ENCODE measurements around the gene MAP4K2. TPM values are rescaled to one million over a fixed set of nuclear protein-coding genes. Genes with fewer than 3 reads are reported as not detected.

MAP4K2 gene
- total RNA-seq, 2 donors from 2014 or later: 23.3 to 39.1 TPM

- DNase-seq (ENCODE audit: low spot score) (no peak), ATAC-seq (ENCODE audit: insufficient number of reproducible peaks, low FRiP score, low read depth) (no peak)
- TF ChIP-seq CTCF (IDR thresholded peaks at IDR 0.05): no peak
- no peaks in the 10 kb centered on the region for H3K27me3 ChIP-seq (replicated peaks; ENCODE audit: insufficient read depth)
- no peak overlapping the region for H3K27ac ChIP-seq
- H3K4me1 ChIP-seq (ENCODE audit: control insufficient read depth in 1 of 2, low read depth in 2 of 2): peaks cover 2 to 5% of the 10 kb centered on the region in 2 donors
- no peak overlapping the region for H3K4me3 ChIP-seq
- H3K9me3 ChIP-seq: no peaks in the 10 kb centered on the region
- no peaks in the 10 kb centered on the region for H3K36me3 ChIP-seq
Measured at GRCh38 chr11:64796757-64797541, 6.1 kb downstream of the MAP4K2 start.

GRCh38 chr11:64796047-64796756 lies 6.8 kb downstream of the MAP4K2 start:
- H3K27me3 ChIP-seq (replicated peaks; ENCODE audit: insufficient read depth): no peaks in the 10 kb centered on the region
- H3K4me1 ChIP-seq (ENCODE audit: control insufficient read depth in 1 of 2, low read depth in 2 of 2): no peaks in the 10 kb centered on the region
- no peak overlapping the region for H3K27ac ChIP-seq
- ATAC-seq (ENCODE audit: insufficient number of reproducible peaks, low FRiP score, low read depth): no peak
- TF ChIP-seq CTCF (IDR thresholded peaks at IDR 0.05): no peak
- H3K9me3 ChIP-seq: no peaks in the 10 kb centered on the region
- H3K36me3 ChIP-seq: no peaks in the 10 kb centered on the region
- DNase-seq (ENCODE audit: low spot score): no peak
- H3K4me3 ChIP-seq: no peak overlapping the region

GRCh38 chr11:64794526-64794925 lies 8.5 kb downstream of the MAP4K2 start:
- ATAC-seq (ENCODE audit: insufficient number of reproducible peaks, low FRiP score, low read depth): no peak
- H3K27ac ChIP-seq: no peak overlapping the region
- H3K27me3 ChIP-seq (replicated peaks; ENCODE audit: insufficient read depth): no peaks in the 10 kb centered on the region
- DNase-seq (ENCODE audit: low spot score): no peak
- H3K9me3 ChIP-seq: no peaks in the 10 kb centered on the region
- no peak for TF ChIP-seq CTCF (IDR thresholded peaks at IDR 0.05)
- peaks cover 2% of the 10 kb centered on the region for H3K36me3 ChIP-seq
- H3K4me1 ChIP-seq (ENCODE audit: control insufficient read depth in 1 of 2, low read depth in 2 of 2): no peaks in the 10 kb centered on the region
- H3K4me3 ChIP-seq: no peak overlapping the region

GRCh38 chr11:64793271-64794160 lies 9.5 kb downstream of the MAP4K2 start:
- Histone ChIP-seq H3K4me1 (ENCODE audit: control insufficient read depth in 1 of 2, low read depth in 2 of 2) (no peaks in the 10 kb centered on the region), H3K27ac (no peak overlapping the region), H3K9me3 (no peaks in the 10 kb centered on the region), H3K4me3 (no peak overlapping the region), H3K36me3 (peaks cover 2% of the 10 kb centered on the region), H3K27me3 (replicated peaks; ENCODE audit: insufficient read depth) (no peaks in the 10 kb centered on the region)
- DNase-seq (ENCODE audit: low spot score) (no peak), ATAC-seq (ENCODE audit: insufficient number of reproducible peaks, low FRiP score, low read depth) (no peak)
- TF ChIP-seq CTCF (IDR thresholded peaks at IDR 0.05): no peak

- DNase-seq (ENCODE audit: low spot score) (no peak), ATAC-seq (ENCODE audit: insufficient number of reproducible peaks, low FRiP score, low read depth) (no peak)
- no peaks in the 10 kb centered on the region for H3K4me1 ChIP-seq (ENCODE audit: control insufficient read depth in 1 of 2, low read depth in 2 of 2)
- no peaks in the 10 kb centered on the region for H3K9me3 ChIP-seq
- no peak for TF ChIP-seq CTCF (IDR thresholded peaks at IDR 0.05)
- H3K27ac ChIP-seq: no peak overlapping the region
- peaks cover 2% of the 10 kb centered on the region for H3K36me3 ChIP-seq
- H3K27me3 ChIP-seq (replicated peaks; ENCODE audit: insufficient read depth): no peaks in the 10 kb centered on the region
- H3K4me3 ChIP-seq: no peak overlapping the region
Measured at GRCh38 chr11:64792482-64792881, 10.5 kb downstream of the MAP4K2 start.
